Hematopoietic multipotent progenitor cell treated with erythropoietin and hydrocortisone succinate and interleukin-3 and kit ligand, for 6 days (in vitro differentiated cells): ENCODE measurements around the gene MAML2.

Source experiments
- DNase-seq: peaks from one replicate; pipeline ENCODE4 v3.0.0-alpha.2; 2015

Gene MAML2

GRCh38 chr11:96024666-96025065 is 318.3 kb downstream of the MAML2 start:
- DNase-seq, result no peak

DNA sequence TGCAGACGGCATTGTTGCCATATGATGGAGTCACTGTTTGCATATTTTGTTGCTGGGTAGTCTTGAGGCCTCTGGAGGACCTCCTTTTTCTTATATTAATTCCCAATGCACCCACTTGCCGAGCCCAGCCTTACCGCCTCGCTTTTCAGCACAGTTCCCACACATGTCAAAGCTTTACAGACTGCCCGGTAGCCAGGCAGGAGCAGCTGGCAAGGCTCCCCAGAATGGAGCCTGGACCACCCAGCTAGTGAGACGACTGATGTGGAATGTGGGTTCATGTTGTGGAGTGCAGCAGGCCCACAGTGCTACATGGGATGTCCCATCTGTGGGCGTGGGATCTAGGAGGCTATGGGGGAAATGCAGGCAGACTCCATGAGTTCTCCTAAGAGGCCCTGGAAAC is 319.7 kb downstream of the MAML2 start:
- no peak for DNase-seq

GRCh38 chr11:96021901-96022650 is 320.9 kb downstream of the MAML2 start:
- DNase-seq, result no peak

DNA sequence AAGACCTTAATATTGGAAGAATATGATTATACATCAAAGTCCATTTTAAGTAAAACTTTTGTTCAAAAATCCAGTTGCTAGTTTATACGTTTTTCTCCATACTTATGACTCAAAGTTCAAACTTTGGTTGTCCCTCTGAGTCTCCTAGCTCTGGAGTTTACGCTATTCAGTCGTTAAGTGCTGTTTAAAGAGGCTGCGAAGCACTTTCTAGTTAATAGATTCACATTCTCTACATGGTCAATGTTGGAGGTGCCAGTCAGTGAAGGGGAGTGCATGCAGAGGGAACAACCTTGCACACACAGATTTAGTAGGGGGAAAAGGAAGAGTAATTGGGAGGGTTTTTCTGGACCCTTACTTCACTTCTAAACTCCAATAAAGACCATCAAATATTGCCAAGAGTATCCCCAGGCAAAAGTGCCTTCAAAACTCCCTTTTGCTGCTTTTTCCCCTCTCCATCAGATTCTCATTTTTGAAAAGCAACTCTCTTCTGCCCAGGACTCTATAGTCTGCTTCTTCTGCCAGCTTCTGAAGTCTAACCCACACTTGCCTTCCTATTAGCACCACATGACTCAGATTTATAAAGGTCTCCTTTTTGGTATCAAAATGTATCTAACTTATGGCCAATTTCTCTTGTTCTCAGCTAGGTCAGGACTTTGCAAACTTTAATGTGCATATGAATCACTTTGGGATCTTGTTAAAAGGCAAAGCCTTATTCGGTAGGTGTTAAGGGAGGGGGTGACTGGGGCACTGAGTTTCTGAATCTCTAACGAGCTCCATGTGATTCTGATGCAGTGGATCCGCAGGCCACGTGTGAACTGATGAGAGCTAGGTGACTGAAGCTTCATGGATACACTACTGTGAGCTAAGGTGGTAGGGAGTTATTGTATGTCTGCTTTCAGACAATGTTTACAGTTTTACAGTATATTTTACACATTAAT is 322.9 kb downstream of the MAML2 start:
- no peak for DNase-seq

DNA sequence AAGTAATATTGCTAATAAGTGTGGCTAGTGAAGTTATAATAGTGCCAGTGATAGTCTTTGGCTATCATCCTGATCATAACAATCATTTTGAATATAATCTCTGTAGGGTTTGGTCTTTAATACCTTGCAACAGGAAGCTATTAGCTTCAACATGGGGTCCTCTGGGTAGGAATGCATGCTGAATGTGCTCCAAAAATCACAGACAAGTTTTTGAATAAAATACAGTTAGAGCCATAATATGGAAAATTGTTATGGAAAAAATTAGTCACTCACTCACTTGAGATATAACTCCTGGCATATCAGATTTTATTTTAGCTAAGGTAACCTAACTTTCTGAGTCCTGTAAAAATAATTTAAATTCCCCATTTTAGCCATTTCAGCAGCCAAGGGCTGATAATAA is 323.7 kb downstream of the MAML2 start:
- no peak for DNase-seq

- DNase-seq, result no peak
Measured at GRCh38 chr11:96017856-96018255, 325.1 kb downstream of the MAML2 start.

DNA sequence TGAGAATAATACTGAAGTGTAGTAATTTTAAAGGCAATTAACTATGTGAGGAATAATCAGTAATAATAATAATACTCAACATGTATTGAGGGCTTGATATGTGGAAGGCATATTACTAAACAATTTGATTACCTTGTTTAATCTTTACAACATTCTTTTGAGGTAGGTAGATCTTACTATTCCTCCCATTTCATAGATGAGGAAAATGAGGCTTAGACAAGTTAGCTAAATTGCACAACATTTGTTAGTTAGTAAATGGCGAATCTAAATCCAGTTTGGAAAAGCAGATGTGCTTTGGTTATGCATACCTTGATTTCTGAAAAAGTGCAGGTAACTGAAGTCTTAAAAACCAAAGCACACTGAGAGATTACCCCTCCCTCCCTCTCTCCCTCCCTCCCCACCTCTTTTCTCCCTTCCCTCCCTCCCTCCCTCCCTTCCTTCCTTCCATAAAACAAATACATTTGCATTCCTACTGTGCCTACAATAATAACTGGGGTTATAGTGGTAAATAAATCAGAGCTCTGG is 326.0 kb downstream of the MAML2 start:
- no peak for DNase-seq

DNA sequence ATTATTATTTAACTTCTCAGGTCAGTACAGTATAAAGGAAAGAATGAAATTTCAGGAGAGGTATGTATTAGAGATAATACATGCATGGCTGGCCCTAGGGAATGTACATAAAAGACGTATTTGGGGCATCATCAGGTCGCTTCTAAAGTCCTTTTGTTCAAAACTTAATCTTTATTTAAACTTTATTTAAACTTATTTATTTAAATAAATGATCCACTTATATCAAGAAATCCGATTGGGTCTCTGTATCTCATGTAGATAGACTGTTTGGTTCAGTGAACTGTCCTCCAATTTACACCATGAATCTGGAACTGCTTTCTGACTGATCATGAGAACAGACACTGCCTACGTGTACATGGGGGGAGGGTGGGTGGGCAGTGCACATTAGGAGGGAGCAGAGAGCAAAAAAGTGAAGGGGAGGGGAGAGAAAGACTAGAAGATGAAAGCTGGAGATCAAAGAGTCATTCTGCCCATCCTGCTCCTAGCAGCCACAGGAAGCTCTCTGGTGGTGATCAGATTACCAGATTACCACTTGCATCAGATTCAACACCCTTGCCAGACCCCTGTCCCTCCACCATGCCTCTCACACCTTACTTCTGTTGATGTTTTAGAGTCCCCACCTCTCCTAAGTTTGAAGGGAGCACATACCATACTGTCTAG is 327.0 kb downstream of the MAML2 start:
- DNase-seq, result peak; percentile 13

DNA sequence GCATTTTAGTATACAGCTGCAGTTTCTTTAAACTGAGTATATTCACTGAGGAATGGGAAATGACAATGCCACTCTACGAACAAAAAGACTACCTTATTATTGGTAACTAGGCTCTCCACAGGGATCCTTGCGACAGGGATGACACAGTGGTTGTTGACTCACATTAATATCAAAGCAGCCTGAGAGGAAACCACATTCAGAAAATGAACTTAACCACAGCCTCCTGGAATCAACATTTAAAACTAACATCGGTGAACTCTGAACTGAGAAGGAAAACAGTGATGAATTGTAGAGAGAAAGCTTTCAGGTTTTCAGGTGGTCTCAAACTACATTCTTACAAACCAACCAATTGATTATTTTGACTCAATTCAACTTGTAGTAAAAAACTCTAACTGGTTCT is 328.8 kb downstream of the MAML2 start:
- DNase-seq, result peak; percentile 37

DNA sequence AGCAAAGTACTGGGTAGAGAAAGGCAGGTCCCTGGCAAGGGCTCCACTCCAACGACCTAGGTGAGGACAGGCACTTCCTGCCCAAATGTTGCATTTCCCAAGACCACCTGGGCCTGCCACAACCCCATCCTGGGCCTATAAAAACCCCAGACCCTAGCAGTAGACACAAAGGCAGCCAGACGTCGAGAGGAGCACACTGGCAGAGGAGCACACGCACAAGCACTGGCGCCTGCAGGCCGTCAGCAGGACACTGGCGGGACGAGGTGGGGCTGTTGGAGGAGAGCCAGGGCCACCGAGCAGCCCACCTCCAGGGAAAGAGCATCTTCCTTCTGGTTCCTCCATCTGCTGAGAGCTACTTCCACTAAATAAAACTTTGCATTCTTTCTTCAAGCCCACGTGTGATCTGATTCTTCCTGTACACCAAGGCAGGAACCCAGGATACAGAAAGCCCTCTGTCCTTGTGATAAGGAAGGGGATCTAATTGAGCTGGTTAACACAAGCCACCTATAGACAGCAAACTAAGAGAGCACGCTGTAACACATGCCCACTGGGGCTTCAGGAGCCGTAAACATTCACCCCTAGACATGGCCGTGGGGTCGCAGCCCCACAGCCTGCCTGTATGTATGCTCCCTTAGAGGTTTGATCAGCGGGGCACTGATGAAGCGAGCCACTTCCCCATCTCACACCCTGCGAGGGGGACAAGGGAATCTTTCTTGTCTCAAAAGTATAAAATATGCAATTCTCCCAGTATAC is 329.4 kb downstream of the MAML2 start:
- no peak for DNase-seq

- DNase-seq, result peak; percentile 55
Measured at GRCh38 chr11:96012086-96012824, 330.7 kb downstream of the MAML2 start.

DNA sequence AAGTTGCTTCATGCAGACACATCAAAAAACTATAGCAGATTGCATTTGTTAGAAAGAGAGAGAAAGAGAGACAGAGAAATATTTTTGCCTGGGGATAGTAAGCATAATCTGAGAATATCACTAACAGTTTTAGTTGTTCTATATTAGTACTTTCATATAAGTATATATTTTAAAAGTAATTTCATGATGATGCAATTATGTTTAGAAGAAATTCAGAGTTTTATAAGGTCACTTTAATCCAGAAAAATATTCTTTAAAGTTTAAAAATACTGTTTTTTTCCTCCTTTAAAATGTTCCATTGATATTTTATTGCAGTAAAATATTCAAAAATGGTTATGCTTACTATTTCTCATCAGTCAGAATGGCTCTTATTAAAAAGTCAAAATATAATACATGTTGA is 332.3 kb downstream of the MAML2 start:
- DNase-seq, result no peak

DNA sequence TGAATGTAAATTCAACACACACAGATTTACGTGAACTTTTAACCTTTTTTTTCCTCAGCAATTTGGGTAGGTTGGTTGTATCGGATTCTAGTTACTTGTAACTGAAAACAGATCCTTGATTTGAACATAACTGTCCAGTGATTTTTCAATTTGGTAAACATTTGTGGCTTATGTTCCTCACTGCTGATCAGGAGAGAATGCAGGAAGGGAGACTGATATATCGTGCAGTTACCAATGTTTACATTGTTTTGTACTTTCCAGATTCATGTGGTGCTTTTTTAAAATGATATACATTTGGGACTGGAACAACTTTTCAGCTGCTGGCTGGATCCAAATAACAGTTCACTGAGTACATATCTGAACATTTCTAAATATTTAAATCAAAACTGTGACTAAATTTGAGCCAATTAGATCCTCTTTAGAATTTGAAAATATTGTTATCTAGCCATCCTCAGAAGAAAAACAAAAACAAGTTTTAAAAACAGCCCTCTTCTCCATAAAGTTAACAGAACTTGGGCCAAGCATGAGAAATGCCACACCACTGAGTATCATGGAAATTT is 334.8 kb downstream of the MAML2 start:
- no peak for DNase-seq

- no peak for DNase-seq
Measured at GRCh38 chr11:96006037-96006436, 337.0 kb downstream of the MAML2 start.

DNA sequence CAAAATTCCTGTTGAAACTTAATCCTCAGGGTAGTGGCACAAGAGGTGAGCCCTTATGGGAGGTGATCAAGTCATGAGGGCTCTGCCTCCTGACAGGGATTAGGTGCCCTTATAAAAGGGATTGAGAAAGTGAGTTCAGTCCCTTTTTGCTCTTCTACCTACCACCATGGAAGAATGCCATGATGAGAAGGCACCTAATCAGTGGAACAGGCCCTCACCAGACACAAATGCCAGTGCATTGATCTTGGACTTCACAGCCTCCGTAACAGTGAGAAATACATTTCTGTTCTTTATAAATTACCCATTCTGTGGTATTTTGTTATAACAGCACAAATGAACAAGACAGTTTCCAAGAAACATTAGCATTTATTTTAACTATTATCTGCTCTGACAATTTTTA is 338.1 kb downstream of the MAML2 start:
- DNase-seq, result no peak

GRCh38 chr11:96002754-96003290 is 340.2 kb downstream of the MAML2 start:
- DNase-seq, result no peak

- no peak for DNase-seq
Measured at GRCh38 chr11:96002339-96002738, 340.7 kb downstream of the MAML2 start.

- no peak for DNase-seq
Measured at GRCh38 chr11:96001037-96001436, 342.0 kb downstream of the MAML2 start.

GRCh38 chr11:95999711-96000406 is 343.1 kb downstream of the MAML2 start:
- DNase-seq, result no peak

DNA sequence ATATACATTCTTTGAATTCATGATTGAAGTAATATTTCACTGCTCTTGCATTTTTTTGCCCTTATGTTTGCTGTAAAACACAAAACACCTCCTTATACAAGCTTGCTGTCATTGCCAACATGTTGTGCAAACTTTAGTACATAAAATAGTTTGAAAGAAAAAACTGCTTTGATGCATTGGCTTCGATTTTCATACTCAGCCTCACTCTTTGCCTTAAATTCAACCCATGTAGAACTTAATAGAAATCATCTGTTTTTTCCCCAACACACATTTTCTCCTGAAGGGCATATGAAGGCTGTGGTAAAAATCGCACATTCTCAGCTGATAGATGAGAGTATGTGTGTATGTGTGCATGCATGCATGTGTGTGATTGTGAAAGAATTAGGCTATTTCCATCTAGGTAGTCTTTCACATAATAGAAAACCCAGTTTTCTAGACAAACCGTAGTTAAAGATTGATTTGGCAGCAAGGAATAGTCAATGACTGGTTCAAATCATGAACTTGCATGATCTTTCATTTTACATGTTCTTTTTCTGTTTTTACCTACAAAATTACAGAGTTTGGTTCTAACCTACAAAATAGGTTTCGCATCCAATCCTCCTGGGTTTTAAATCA is 346.3 kb downstream of the MAML2 start:
- no peak for DNase-seq
